A549 (cell line): ENCODE measurements around the gene NID1. TPM values are rescaled to one million over a fixed set of nuclear protein-coding genes. Genes with fewer than 3 reads are reported as not detected.

ENCODE experiments used
- ATAC-seq, 2 experiments: fragments of 200-7000 bp in 1 of 2; fragments of >200 bp in 1 of 2; cut with Nextera tagmentation in 1 of 2; cut with Tn5 transposase in 1 of 2; 3 replicates each; pipeline versions ENCODE4 v1.8.0 to v1.9.1; 2018 to 2020; ENCODE audit warnings: mild to moderate bottlenecking in 1 of 2, moderate library complexity in 1 of 2
- CTCF ChIA-PET: fragments of 300-600 bp; sonication (Branson Sonifier 250); formaldehyde crosslinking; extraction: SDS; loops from one replicate; lab custom pipeline; 2021; ENCODE audit warnings: antibody characterized with exemption, inconsistent platforms; lab: Yijun Ruan, JAX
- POLR2A ChIA-PET: fragments of 350-600 bp; formaldehyde crosslinking; extraction: SDS; loops from one replicate; lab custom pipeline; 2021; ENCODE audit warnings: antibody characterized with exemption, inconsistent platforms; lab: Yijun Ruan, JAX
- DNase-seq, 2 experiments: peaks; one replicate each; pipeline versions ENCODE4 v3.0.0 to v3.0.0-alpha.2; 2011 to 2016; ENCODE audit warnings: low read depth in 1 of 2, low spot score in 1 of 2
- FAIRE-seq: peaks from 2 replicates; lab custom pipeline; 2011; peaks lifted over from hg19 to GRCh38; lab: Jason Lieb, UNC
- H3K27ac ChIP-seq, 2 experiments: fragments of >200 bp; sonication (Bioruptor Twin); formaldehyde crosslinking; 3 replicates each; pipeline ENCODE4 v1.5.1; 2016 to 2017
- H3K4me1 ChIP-seq: fragments of >200 bp; sonication (Bioruptor Twin); formaldehyde crosslinking; 3 replicates; pipeline ENCODE4 v1.6.1; 2016
- H3K4me2 ChIP-seq: fragments of >200 bp; sonication (Bioruptor Twin); formaldehyde crosslinking; 3 replicates; pipeline ENCODE4 v1.6.1; 2016
- H3K4me3 ChIP-seq: fragments of >200 bp; sonication (Bioruptor Twin); formaldehyde crosslinking; 3 replicates; pipeline ENCODE4 v1.5.1; 2016
- H3K9me3 ChIP-seq: fragments of >200 bp; sonication (Bioruptor Twin); formaldehyde crosslinking; 3 replicates; pipeline ENCODE4 v1.6.1; 2016
- BCL3 ChIP-seq: fragments of >200 bp; sonication (Bioruptor Twin); formaldehyde crosslinking; IDR thresholded peaks from 3 replicates; pipeline ENCODE4 v1.6.1; 2016
- CEBPB ChIP-seq, 2 experiments: fragments of >200 bp in 1 of 2; sonication (Bioruptor Twin) in 1 of 2; formaldehyde crosslinking in 1 of 2; IDR thresholded peaks; 2 replicates each; pipeline ENCODE4 v1.6.1; 2012 to 2016
- CHD2 ChIP-seq: fragments of 150-350 bp; IDR thresholded peaks from 2 replicates; pipeline ENCODE4 v1.6.1; 2014; ENCODE audit warnings: low read length; ENCODE audit not compliant: partially characterized antibody
- EHF ChIP-seq: fragments of 250-450 bp; sonication (Bioruptor Pico); IDR thresholded peaks from 2 replicates; pipeline ENCODE4 v1.5.0; 2020; ENCODE audit warnings: mild to moderate bottlenecking
- EP300 ChIP-seq, 2 experiments: fragments of >200 bp; sonication (Bioruptor Twin); formaldehyde crosslinking; IDR thresholded peaks; 2 replicates in 1 of 2; 3 replicates in 1 of 2; pipeline ENCODE4 v1.6.1; 2016 to 2017
- FOSB ChIP-seq: fragments of 250-450 bp; sonication (Bioruptor Pico); IDR thresholded peaks from 2 replicates; pipeline ENCODE4 v1.5.0; 2020; ENCODE audit warnings: mild to moderate bottlenecking, moderate library complexity
- GATA3 ChIP-seq: IDR thresholded peaks from 2 replicates; pipeline ENCODE4 v1.6.1; 2012; ENCODE audit warnings: borderline replicate concordance
- HDAC2 ChIP-seq: fragments of 200-600 bp; sonication (generic); IDR thresholded peaks from 2 replicates; pipeline ENCODE4 v1.6.1; 2016
- HEYL ChIP-seq: fragments of 250-450 bp; sonication (Bioruptor Pico); IDR thresholded peaks from 2 replicates; pipeline ENCODE4 v1.8.0; 2021; ENCODE audit warnings: mild to moderate bottlenecking, moderate library complexity
- HOXA7 ChIP-seq: fragments of 250-450 bp; sonication (Bioruptor Pico); IDR thresholded peaks from 2 replicates; pipeline ENCODE4 v1.5.0; 2020; ENCODE audit warnings: mild to moderate bottlenecking, moderate library complexity
- HOXB13 ChIP-seq: fragments of 250-450 bp; sonication (Bioruptor Pico); IDR thresholded peaks from 2 replicates; pipeline ENCODE4 v1.5.0; 2020; ENCODE audit warnings: low read depth, mild to moderate bottlenecking, moderate library complexity
- HOXB5 ChIP-seq: fragments of 250-450 bp; sonication (Bioruptor Pico); IDR thresholded peaks from 2 replicates; pipeline ENCODE4 v1.5.0; 2020; ENCODE audit warnings: mild to moderate bottlenecking, moderate library complexity
- JUNB ChIP-seq: fragments of >200 bp; sonication (Bioruptor Twin); formaldehyde crosslinking; IDR thresholded peaks from 2 replicates; pipeline ENCODE4 v1.6.1; 2016
- KDM5A ChIP-seq: fragments of 200-600 bp; sonication (generic); IDR thresholded peaks from 2 replicates; pipeline ENCODE4 v1.6.1; 2016; ENCODE audit warnings: antibody characterized with exemption, mild to moderate bottlenecking
- MAZ ChIP-seq: fragments of 150-350 bp; IDR thresholded peaks from 2 replicates; pipeline ENCODE4 v1.6.1; 2014; ENCODE audit warnings: antibody characterized with exemption, low read depth, low read length, borderline replicate concordance
- NPAS2 ChIP-seq: fragments of 250-450 bp; sonication (Bioruptor Pico); IDR thresholded peaks from 2 replicates; pipeline ENCODE4 v1.8.0; 2022; ENCODE audit warnings: mild to moderate bottlenecking, moderate library complexity, borderline replicate concordance
- NR3C1 ChIP-seq: fragments of >200 bp; sonication (Bioruptor Twin); formaldehyde crosslinking; IDR thresholded peaks from 3 replicates; pipeline ENCODE4 v1.6.1; 2017
- PBX3 ChIP-seq: IDR thresholded peaks from 2 replicates; pipeline ENCODE4 v1.6.1; 2012
- POLR2A ChIP-seq: IDR thresholded peaks from 2 replicates; pipeline ENCODE4 v1.6.1; 2012; ENCODE audit warnings: mild to moderate bottlenecking, low read length
- POLR2AphosphoS2 ChIP-seq: conservative IDR thresholded peaks from 2 replicates; pipeline ENCODE4 v1.6.1; 2012; ENCODE audit warnings: low read length, improper control_type of control experiment, inconsistent platforms
- RAD21 ChIP-seq, 2 experiments: fragments of >200 bp in 1 of 2; sonication (Bioruptor Twin) in 1 of 2; formaldehyde crosslinking in 1 of 2; IDR thresholded peaks in 1 of 2; conservative IDR thresholded peaks in 1 of 2; 2 replicates in 1 of 2; 3 replicates in 1 of 2; pipeline ENCODE4 v1.6.1; 2012 to 2018; ENCODE audit warnings: inconsistent platforms in 1 of 2
- RFX5 ChIP-seq: fragments of 450-650 bp; IDR thresholded peaks from 2 replicates; pipeline ENCODE4 v1.7.1; 2014; ENCODE audit warnings: antibody characterized with exemption, mild to moderate bottlenecking, moderate library complexity
- TP53 ChIP-seq: fragments of 250-450 bp; sonication (Bioruptor Pico); IDR thresholded peaks from 2 replicates; pipeline ENCODE4 v1.5.0; 2021; ENCODE audit warnings: mild to moderate bottlenecking, moderate library complexity
- USF2 ChIP-seq: fragments of 450-650 bp; IDR thresholded peaks from 2 replicates; pipeline ENCODE4 v1.6.1; 2014; ENCODE audit warnings: antibody characterized with exemption
- ZNF302 ChIP-seq: fragments of 250-450 bp; sonication (Bioruptor Pico); IDR thresholded peaks from 2 replicates; pipeline ENCODE4 v1.9.0; 2021; ENCODE audit warnings: inconsistent platforms, mild to moderate bottlenecking, moderate library complexity
- WGBS: methylation state at CpG from one replicate; pipeline ENCODE4 v1.1.6; 2017; ENCODE audit errors: missing lambda C conversion rate; 5-methylcytosine and 5-hydroxymethylcytosine counted together
- polyA plus RNA-seq, 4 experiments: library from polyadenylated mRNA; depleted of rRNA in 3 of 4; stranded (reverse); fragments of >200 nt; fragmentation: RNase III in 1 of 4; extraction: RNeasy Plus Mini Kit Qiagen cat#74134 plus additional on column Dnase treatment in 1 of 4; gene quantifications; 2 replicates in 3 of 4; 3 replicates in 1 of 4; pipeline ENCODE4 v1.2.3, GENCODE V29; 2011 to 2017

The NID1 gene
- polyA plus RNA-seq, 2 of the 4 experiments (the other 2 are of a cell fraction) = 6.8 to 10.5 TPM

- Histone ChIP-seq H3K4me2 (no peak overlapping the region), H3K4me1 (0 out of 3 replicates have a peak, but pooled peaks cover 8% of the 10 kb centered on the region), H3K9me3 (no peaks in the 10 kb centered on the region), H3K4me3 (no peak overlapping the region), H3K27ac (no peak overlapping the region)
- ChIA-PET POLR2A (no interaction called here), CTCF (interaction anchor here (1.0 to 10.8 kb wide), 5 partner anchors 10 to 88 kb away, joined by 3 to 100 read pairs (median 3); partner anchors contain the start of gene LYST)
- TF ChIP-seq JUNB (no peak), HDAC2 (no peak), PBX3 (no peak), KDM5A (no peak), USF2 (no peak), FOSB (CRISPR knock-in tag) (no peak), CHD2 (no peak), GATA3 (no peak), EP300 (IDR thresholded peaks at IDR 0.05) (no peak), CEBPB (IDR thresholded peaks at IDR 0.05) (no peak), HEYL (CRISPR knock-in tag) (no peak), MAZ (no peak), RAD21 (conservative IDR thresholded peaks at IDR 0.05 in 1 of 2, IDR thresholded peaks at IDR 0.05 in 1 of 2) (no peak), POLR2AphosphoS2 (no peak), NPAS2 (CRISPR knock-in tag) (no peak), RFX5 (no peak), HOXB5 (no peak), HOXB13 (CRISPR knock-in tag) (no peak)
- ATAC-seq (no peak; a peak in 1 of 6 replicates), DNase-seq (no peak), FAIRE-seq (no peak)
- 58% methylated on average over 2 of the region's 2 CpGs for WGBS
These were observed 111.1 kb downstream of the NID1 start for GRCh38 chr1:235953801-235954200.

- no peak for DNase-seq
- 83% methylated on average over 4 of the region's 4 CpGs for WGBS
- CTCF ChIA-PET = interaction anchor here (1.0 to 10.8 kb wide), 7 partner anchors 9 to 115 kb away, joined by 3 to 100 read pairs (median 3); partner anchors contain the start of gene LYST
These were observed 111.8 kb downstream of the NID1 start for GRCh38 chr1:235952950-235953615.

More at GRCh38 chr1:235952950-235953615, 111.8 kb downstream of the NID1 start:
- TF ChIP-seq ZNF302 (CRISPR knock-in tag) (no peak), HOXA7 (CRISPR knock-in tag) (no peak), TP53 (CRISPR knock-in tag) (no peak), EHF (CRISPR knock-in tag) (no peak), POLR2AphosphoS2 (no peak), CHD2 (no peak), HEYL (CRISPR knock-in tag) (no peak), BCL3 (no peak), USF2 (no peak), RAD21 (conservative IDR thresholded peaks at IDR 0.05 in 1 of 2, IDR thresholded peaks at IDR 0.05 in 1 of 2) (no peak), POLR2A (no peak), NR3C1 (no peak)
- TF ChIP-seq, all 56 proteins: peak for 0
- no peak for FAIRE-seq
- ATAC-seq = no peak
- Histone ChIP-seq H3K4me1 (0 out of 3 replicates have a peak, but pooled peaks cover 8% of the 10 kb centered on the region), H3K4me3 (no peak overlapping the region), H3K9me3 (no peaks in the 10 kb centered on the region), H3K4me2 (no peak overlapping the region), H3K27ac (no peak overlapping the region)
- POLR2A ChIA-PET = no interaction called here
